ENCODE data around the gene CBX3.
"Not testable (repeated sequence)": the region's sequence is repeated elsewhere in the genome, so short reads cannot be mapped to it uniquely, and the experiment has no call there.

Gene CBX3

DNA sequence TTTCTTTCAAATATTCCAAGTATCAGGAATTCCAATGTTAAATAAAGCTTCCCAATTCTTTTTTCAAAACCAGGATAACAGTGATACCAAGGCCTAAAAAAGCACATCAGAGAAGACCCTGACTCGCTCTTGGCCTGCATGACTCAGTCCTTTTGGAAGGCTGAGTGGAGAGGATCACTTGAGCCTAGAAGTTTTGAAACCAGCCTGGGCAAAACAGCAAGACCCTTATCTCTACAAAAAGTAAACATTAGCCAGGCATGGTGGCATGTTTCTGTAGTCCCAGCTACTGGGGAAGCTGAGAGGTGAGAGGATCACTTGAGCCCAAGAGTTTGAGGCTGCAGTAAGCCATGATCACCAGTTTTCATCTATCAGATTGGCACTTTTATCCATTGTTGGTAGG is 30.9 kb upstream of the CBX3 start:
- no peak for DNase-seq

DNA sequence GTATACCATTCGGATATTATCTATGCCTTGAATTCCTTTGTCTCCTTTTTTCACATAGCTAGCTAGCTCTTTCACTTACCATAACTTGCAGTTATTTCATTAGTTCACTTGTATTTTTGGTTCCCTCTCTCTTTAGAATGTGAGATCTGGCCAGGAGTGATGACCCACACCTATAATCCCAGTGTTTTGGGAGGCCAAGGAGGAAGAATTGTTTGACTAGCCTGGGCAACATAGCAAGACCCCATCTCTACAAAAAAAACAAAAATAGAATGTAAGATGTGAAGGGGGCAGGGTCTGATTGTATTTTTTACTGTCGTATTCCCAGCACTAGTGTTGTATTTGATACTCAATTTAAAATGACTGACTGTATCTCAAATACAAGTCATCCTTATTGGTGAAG is 29.9 kb upstream of the CBX3 start:
- no peak for DNase-seq

DNA sequence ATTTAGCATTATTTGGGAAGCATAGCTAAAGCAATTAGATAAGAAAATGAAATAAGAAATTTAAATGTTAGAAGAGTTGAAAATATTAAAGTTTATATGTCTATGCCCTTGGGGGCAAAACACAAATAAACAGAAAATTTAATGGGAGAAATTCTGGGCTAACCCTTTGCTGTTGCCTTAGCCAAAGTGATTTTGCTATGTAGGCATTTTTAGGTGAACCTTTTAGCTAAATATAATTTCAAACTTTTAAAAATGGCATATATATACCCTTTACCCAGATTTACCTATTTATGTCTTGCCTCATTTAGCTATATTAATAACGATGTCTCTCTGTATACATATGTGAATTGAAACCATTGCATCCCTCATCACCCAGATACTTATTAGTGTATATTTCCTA is 29.5 kb upstream of the CBX3 start:
- DNase-seq: no peak

DNA sequence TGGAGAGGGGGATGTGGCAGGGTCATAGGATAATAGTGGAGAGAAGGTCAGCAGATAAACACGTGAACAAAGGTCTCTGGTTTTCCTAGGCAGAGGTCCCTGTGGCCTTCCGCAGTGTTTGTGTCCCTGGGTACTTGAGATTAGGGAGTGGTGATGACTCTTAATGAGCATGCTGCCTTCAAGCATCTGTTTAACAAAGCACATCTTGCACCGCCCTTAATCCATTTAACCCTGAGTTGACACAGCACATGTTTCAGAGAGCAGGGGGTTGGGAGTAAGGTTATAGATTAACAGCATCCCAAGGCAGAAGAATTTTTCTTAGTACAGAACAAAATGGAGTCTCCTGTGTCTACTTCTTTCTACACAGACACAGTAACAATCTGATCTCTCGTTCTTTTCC is 25.6 kb upstream of the CBX3 start:
- DNase-seq: not testable (repeated sequence)

DNA sequence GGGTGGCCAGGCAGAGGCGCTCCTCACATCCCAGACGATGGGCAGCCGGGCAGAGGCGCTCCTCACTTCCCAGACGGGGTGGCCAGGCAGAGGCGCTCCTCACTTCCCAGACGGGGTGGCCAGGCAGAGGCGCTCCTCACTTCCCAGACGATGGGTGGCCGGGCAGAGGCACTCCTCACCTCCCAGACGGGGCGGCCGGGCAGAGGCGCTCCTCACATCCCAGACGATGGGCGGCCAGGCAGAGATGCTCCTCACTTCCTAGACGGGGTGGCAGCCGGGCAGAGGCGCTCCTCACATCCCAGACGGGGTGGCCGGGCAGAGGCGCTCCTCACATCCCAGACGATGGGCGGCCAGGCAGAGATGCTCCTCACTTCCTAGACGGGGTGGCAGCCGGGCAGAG is 24.8 kb upstream of the CBX3 start:
- not testable (repeated sequence) for DNase-seq

DNA sequence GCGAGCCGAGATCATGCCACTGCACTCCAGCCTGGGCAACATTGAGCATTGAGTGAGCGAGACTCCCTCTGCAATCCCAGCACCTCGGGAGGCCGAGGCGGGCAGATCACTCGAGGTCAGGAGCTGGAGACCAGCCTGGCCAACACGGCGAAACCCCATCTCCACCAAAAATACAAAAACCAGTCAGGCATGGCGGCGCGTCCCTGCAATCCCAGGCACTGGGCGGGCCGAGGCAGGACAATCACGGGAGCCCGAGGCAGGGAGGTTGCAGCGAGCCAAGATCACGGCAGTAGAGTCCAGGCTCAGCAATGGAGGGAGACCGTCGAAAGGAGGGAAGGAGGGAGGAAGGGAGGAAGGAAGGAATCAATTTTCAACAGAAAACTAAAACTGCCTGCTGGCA is 24.3 kb upstream of the CBX3 start:
- DNase-seq: not testable (repeated sequence)

DNA sequence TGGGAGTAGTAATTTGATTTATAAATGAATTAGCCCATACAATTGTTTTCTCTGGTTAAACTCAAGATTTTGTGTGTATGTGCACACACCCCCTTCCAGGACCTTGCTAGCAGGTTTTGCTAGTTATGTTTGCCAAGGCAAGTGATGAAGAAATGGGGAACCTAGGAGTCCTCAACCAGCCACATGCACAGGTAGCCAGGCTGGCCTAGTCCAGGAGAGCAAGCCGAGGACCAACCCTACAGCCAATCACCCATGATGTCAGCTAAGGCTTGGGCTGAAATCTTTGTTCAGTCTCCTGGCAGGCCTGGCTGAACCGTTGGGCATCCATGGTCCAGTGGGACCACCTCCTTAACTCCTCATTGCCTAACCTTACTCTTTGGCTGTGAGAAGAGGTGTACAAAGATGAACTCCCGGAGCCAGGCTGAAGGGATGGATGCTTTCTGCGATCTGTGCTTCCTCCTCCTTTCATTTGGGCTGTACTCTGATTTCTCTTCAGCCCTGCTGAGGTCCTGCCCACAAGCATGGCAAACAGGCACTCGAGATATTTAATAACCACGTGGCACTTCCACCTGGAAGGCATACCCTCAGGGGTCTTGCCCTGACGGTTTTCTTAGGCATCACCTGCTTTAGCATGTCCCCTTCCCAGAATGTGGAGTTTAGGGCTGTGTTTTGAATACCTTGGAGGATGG is 23.1 kb upstream of the CBX3 start:
- DNase-seq: no peak

DNA sequence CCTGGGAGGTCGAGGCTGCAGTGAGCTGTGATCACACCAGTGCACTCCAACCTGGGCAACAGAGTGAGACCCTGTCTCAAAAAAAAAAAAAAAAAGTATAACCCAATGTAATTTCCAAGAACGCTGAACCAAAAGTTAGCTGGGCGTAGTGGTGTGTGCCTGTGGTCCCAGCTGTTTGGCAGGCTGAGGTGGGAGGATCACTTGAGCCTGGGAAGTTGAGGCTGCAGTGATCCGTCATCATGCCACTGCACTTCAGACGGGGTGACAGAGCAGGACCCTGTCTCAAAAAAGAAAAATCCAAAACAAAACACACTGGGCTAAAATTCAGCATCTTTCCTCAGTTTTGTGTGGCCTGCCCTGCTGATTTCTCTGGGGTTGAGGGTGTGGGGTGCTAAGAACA is 22.1 kb upstream of the CBX3 start:
- no peak for DNase-seq

DNA sequence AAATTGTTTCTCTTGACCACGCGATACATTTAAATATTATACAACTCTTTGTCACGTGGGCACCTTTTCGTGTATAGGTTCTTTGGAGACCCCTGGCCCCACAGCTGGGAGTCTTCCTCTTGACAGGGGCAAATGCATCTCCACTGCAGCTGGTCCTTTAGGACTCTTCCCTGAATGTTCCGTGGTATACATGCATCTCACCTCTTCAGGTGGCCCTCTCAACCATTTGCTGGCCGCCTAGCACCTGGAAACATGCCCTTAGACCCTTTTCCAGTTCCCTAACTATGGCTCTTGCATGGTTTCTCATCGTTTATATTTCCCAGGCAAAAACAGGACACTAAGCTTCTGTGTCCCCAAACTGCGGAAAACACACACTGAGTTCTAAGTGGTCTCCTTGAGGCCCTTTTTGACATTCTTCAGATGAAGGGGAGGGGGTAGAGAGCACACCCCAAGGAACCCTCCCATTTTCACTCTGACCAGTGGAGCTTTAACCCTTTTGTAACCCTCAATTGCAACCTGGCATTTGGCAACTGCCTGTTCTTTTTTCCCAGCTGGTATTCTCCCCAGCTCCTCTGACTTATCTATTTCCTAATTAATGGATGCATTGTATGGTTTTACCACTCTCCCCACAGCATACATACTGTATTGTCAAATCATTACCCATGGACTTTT is 21.6 kb upstream of the CBX3 start:
- DNase-seq: no peak

DNA sequence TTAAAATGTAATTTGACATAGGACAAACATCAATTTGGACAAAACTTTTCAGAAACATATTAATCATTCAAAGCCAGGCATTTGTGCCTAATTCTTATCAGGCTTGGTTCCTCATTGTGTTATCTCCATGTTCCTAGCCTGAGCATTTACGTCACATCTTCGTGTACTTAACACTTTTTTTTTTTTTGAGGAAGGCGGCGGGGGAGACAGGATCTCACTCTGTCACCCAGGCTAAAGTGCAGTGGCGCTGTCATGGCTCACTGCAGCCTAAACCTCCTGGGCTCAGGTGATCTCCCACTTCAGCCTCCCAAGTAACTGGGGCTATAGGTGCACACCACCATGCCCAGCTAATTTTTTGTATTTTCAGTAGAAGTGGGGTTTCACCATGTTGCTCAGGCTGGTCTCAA is 20.8 kb upstream of the CBX3 start:
- DNase-seq: no peak

DNA sequence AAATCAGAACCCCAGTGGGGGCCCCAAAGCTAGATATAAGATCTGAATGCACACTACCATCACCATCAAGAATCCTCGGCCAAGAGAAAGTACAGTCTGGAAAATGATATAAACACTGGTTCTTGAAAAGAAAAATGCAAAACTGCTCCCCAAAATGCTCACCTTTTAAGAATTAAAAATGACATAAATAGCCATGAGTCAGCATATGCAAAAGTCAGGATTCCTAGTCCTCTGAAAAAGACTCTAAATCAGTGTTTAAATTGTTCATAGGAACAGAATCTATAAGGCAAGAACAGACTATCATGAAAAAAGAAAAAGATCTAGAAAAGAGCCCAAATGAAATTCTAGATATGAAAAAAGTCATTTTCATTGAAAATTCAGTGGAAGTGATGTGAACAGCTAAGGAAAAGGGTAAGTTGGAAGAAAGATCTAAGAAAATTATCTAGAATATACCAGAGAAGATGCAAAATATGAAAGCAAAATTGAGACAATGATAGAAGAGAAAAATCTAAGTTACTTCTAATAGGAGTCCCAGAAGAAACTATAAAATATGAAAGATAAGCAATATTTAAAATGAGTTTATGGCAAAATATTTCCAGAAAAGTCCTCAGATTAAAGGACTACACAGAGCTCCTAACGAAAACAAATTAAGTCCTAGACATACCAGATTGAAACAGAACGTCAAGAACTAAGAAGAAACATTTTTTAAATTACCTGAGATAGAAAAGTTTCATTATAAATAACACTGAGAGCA is 19.9 kb upstream of the CBX3 start:
- no peak for DNase-seq

DNA sequence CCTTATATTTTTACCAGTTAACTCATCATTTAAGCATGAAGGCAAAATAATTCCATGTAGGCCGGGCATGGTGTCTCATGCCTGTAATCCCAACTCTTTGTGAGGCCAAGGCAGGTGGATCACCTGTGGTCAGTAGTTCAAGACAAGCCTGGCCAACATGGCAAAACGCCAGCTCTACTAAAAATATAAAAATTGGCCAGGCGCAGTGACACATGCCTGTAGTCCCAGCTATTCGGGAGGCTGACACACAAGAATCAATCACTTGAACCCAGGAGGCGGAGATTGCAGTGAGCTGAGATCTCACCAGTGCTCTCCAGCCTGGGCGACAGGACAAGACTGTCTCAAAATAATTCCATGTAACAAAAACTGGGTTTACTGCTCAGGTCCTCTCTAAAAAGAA is 19.3 kb upstream of the CBX3 start:
- DNase-seq: no peak

DNA sequence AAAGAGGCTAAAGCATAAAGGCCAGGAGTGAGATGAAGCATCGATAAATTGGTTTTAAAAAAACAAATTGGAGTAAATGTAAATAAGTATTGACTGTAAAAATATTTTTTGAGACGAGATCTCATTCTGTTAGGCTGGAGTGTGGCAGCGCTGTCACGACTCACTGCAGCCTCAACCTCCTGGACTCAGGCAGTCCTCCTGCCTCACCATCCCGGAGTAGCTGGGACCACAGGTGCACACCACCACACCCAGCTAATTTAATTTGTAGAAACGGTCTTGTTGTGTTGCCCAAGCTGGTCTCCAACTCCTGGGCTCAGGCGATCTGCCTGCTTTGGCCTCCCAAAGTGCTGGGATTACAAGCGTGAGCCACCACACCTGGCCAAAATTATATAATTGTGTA is 18.8 kb upstream of the CBX3 start:
- DNase-seq: no peak

DNA sequence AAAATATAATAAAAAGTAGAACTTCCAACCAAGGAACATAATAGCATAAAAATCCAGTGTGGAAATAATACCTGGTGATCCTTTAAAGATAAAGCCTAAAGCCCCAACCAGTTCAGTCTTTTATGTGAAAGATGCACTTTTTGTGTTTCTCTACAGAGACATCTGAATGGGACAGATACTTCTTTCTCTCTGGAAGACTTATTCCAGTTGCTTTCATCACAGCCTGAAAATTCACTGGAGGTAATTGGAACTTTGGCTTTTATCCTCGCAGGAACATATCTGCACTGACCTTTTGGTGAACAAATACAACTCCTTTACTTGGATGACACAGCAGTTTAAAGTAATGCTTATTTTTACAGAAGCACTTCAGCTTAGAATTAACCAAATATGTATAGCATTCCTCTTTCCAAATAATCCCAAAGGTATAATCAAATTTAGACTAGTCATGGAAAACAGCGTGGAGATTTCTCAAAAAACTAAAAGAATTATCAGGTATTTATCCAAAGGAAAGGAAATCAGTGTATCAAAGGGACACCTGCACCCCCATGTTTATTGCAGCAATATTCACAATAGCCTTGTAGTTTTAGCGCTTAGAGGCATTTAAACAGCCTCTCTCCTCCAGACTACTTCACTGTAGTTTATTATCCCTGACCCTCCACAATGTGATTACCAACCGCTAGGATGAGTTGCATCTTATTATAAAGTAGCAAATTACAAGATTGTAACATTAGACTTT is 17.8 kb upstream of the CBX3 start:
- DNase-seq: no peak

DNA sequence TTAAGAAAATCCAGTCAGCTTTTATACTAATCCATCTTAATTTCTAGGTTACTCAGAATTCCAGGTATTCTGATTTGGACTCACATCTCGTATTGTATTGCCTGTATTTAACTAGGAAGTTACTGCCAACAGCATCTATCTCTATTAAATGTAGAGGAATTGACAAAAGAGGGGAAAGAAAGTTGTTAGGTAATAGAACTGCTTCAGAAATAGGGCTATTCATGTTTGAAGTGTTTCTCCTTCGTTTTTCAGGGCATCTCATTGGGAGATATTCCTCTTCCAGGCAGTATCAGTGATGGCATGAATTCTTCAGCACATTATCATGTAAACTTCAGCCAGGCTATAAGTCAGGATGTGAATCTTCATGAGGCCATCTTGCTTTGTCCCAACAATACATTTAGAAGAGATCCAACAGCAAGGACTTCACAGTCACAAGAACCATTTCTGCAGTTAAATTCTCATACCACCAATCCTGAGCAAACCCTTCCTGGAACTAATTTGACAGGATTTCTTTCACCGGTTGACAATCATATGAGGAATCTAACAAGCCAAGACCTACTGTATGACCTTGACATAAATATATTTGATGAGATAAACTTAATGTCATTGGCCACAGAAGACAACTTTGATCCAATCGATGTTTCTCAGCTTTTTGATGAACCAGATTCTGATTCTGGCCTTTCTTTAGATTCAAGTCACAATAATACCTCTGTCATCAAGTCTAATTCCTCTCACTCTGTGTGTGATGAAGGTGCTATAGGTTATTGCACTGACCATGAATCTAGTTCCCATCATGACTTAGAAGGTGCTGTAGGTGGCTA is 17.1 kb upstream of the CBX3 start:
- DNase-seq: not testable (repeated sequence)

DNA sequence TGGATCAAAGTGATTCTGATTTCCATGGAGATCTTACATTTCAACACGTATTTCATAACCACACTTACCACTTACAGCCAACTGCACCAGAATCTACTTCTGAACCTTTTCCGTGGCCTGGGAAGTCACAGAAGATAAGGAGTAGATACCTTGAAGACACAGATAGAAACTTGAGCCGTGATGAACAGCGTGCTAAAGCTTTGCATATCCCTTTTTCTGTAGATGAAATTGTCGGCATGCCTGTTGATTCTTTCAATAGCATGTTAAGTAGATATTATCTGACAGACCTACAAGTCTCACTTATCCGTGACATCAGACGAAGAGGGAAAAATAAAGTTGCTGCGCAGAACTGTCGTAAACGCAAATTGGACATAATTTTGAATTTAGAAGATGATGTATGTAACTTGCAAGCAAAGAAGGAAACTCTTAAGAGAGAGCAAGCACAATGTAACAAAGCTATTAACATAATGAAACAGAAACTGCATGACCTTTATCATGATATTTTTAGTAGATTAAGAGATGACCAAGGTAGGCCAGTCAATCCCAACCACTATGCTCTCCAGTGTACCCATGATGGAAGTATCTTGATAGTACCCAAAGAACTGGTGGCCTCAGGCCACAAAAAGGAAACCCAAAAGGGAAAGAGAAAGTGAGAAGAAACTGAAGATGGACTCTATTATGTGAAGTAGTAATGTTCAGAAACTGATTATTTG is 16.3 kb upstream of the CBX3 start:
- DNase-seq: no peak

DNA sequence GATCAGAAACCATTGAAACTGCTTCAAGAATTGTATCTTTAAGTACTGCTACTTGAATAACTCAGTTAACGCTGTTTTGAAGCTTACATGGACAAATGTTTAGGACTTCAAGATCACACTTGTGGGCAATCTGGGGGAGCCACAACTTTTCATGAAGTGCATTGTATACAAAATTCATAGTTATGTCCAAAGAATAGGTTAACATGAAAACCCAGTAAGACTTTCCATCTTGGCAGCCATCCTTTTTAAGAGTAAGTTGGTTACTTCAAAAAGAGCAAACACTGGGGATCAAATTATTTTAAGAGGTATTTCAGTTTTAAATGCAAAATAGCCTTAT is 15.7 kb upstream of the CBX3 start:
- DNase-seq: no peak

DNA sequence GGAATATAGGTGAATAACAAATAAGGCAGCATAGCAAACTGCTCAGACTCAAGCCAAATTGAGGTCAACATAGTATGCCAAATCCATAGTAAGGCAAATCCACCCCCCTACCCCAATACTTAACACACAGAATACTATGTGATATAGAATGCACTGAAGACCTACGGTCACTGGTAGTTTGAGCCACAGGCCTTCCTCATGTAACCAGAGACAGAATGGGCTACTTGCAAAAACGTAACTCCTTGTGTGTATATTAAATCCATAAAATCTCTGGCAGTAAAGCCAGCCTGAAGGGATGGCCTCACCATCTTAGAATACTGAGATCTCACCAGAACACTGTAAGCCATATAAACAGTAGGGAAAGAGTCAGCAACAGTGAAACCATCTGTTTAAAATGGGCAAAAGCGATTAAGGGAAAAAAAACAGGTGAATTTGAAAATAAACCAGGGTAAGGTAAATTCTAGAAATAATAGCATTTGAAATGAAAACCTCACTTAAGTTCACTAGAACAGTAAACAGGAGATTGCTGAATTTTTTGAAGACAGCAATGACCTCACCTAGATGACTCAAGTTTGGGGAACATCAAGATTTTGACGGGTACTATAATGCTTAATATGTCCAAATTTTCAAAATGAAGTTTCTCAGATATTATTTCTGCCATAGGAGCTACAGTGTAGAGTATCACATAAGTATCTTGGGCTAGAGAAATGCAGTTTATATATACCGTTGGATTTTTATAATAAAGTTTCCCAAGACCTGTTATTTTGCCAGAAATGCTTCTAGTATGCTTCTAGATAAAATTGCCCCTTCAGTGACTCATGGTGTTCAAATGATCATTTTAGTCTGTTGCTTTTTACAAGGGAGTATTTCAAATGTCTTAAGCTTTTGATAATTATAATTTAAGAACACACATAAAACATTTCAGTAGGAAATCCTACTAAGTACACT is 14.9 kb upstream of the CBX3 start:
- DNase-seq: no peak

DNA sequence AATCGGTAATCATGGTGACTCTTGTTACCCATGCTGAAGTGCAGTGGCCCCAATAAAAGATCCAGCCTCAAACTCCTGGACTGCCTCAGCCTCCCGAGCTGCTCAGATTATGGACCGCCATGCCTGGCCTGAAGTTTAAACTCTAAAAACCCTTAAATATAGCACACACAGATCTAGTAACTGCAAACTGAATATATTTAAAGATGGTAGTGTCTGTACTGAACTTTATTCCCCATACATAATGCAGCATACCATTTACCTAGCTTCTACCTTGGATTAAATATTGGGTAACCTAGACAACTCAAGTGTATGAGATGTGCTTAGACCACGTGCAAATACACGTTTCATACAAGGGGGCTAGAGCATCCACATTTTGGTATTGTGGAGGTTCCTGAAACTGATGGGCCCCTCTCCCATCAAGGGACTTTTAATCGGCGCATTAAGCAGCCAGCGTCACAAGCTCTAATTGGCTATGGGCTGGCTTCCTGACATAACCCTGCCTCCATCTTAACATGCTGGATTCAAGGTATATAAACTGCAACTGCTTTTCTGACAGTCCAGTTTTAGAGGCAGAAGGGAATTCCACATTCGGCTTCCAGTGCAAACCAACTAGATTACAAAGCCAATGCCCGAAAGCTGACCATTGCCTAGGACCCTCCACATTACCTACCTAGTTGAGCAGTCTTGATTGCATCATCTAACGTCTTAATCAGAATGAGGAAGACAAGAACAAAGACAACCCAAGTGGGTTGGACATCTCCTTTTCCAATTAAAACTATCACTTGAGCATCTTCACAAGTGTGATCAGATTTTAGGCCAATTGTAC is 14.0 kb upstream of the CBX3 start:
- DNase-seq: no peak
